Right renal pelvis (tissue), 4 donors: ENCODE measurements around the gene FAM184A. TPM values are rescaled to one million over a fixed set of nuclear protein-coding genes. Genes with fewer than 3 reads are reported as not detected.

Experiments used
- DNase-seq, 4 donors: peaks; one replicate each; pipeline ENCODE4 v3.0.0-alpha.2; 2013; ENCODE audit warnings: low read depth in 4 of 4, low spot score in 3 of 4, missing footprints in 1 of 4
- polyA plus RNA-seq, 4 donors: library from polyadenylated mRNA; unstranded; fragments of 120-200 nt; gene quantifications; one replicate each; pipeline ENCODE4 v1.2.1, GENCODE V29; 2013; ENCODE audit not compliant: insufficient read length in 4 of 4

The FAM184A gene
- polyA plus RNA-seq, 4 donors = 9.3 to 13.2 (median 12.2) TPM

GRCh38 chr6:118923035-118923434 is 155.4 kb downstream of the FAM184A start:
- DNase-seq = no peak

GRCh38 chr6:118921084-118921483 is 157.4 kb downstream of the FAM184A start:
- no peak for DNase-seq

GRCh38 chr6:118918329-118918725 is 160.1 kb downstream of the FAM184A start:
- no peak for DNase-seq

- DNase-seq = no peak
These were observed 160.7 kb downstream of the FAM184A start for GRCh38 chr6:118917546-118918328.

GRCh38 chr6:118914598-118914997 is 163.9 kb downstream of the FAM184A start:
- DNase-seq = no peak

- DNase-seq = no peak
These were observed 165.3 kb downstream of the FAM184A start for GRCh38 chr6:118913161-118913560.

- no peak for DNase-seq
These were observed 165.8 kb downstream of the FAM184A start for GRCh38 chr6:118912646-118913045.

Other genes starting within 250 kb of the FAM184A start
- 10 to 100 TPM; 35.5 to 46.0 (median 43.6) TPM for gene ASF1A, start 184.5 kb downstream of the FAM184A start, polyA plus RNA-seq
- gene MCM9, start 143.5 kb downstream of the FAM184A start, polyA plus RNA-seq = 10 to 100 TPM; 22.6 to 25.4 (median 23.6) TPM